ENCODE data around the gene IPCEF1.
"Not testable (repeated sequence)": the region's sequence is repeated elsewhere in the genome, so short reads cannot be mapped to it uniquely, and the experiment has no call there.

Gene IPCEF1

DNA sequence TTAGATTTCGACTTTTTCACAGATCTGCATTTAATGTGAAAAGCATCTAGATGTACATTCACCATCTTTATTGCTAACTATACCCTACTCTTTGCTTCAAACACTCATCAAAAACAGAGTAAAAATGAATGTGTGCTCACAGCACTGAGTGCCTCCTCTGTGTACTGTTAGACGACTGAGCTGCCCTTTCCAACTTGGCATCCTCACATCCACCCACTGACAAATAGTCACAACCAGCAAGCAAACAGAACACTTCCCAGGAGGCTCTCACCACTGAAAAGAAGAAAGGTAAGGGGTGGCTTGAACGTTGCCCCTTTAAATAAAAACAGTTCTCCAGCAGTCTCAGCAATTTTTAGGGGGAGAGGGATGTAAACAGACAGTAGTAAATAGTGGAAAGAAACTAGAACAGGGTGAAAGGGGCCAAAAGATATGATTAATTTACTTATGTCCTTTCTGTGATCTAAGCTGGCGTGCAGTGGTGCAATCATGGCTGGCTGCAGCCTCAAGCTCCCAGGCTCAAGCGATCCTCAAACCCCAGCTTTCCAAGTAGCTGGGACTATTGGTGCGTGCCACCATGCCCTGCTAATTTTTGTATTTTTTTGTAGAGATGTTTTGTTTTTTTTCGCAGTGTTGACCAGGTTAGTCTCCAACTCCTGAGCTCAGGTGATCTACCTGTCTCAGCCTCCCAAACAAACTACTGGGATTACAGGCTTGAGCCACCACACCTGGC is 48.7 kb downstream of the IPCEF1 start:
- TF ChIP-seq, protein P1, sequence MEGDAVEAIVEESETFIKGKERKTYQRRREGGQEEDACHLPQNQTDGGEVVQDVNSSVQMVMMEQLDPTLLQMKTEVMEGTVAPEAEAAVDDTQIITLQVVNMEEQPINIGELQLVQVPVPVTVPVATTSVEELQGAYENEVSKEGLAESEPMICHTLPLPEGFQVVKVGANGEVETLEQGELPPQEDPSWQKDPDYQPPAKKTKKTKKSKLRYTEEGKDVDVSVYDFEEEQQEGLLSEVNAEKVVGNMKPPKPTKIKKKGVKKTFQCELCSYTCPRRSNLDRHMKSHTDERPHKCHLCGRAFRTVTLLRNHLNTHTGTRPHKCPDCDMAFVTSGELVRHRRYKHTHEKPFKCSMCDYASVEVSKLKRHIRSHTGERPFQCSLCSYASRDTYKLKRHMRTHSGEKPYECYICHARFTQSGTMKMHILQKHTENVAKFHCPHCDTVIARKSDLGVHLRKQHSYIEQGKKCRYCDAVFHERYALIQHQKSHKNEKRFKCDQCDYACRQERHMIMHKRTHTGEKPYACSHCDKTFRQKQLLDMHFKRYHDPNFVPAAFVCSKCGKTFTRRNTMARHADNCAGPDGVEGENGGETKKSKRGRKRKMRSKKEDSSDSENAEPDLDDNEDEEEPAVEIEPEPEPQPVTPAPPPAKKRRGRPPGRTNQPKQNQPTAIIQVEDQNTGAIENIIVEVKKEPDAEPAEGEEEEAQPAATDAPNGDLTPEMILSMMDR (conservative IDR thresholded peaks at IDR 0.05; ENCODE audit: low read depth, low read length) = no peak
- no peak for DNase-seq (ENCODE audit: low read depth)
- H3K4me3 ChIP-seq (ENCODE audit: low read depth, low read length) = no peak overlapping the region

DNA sequence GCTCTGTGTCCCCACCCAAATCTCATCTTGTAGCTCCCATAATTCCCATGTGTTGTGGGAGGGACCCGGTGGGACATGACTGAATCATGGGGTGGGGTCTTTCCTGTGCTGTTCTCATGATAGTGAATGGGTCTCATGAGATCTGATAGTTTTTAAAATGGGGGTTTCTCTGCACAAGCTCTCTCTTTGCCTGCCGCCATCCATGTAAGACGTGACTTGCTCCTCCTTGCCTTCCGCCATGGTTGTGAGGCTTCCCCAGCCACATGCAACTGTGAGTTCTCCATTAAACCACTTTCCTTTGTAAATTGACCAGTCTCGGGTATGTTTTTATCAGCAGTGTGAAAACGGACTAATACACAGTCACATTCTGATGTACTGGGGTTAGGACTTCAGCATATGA is 49.5 kb downstream of the IPCEF1 start:
- DNase-seq (ENCODE audit: low read depth) = not testable (repeated sequence)

DNA sequence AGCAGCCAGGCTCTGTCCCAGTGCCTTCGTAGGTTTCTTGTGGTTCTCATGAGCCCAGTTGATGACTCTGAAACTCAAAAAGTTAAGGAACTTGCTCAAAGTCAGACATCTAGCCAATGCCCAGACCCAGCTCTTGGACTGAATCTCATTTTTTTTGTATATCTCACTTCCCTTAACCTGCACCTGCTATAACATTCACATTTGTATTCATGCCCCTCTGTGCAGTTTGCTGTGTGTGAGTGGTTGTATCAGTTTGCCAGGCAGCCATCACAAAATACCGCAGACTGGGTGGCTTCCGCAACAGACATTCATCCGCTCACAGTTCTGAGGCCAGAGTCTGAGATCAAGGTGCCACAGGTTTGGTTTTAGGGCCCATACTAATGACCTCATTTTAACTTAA is 49.9 kb downstream of the IPCEF1 start:
- no peak for DNase-seq (ENCODE audit: low read depth)
- TF ChIP-seq, protein P1 (conservative IDR thresholded peaks at IDR 0.05; ENCODE audit: low read depth, low read length) = no peak

More for the DNA sequence above, 49.5 kb downstream of the IPCEF1 start:
- H3K4me3 ChIP-seq (ENCODE audit: low read depth, low read length) = not testable (repeated sequence)

DNA sequence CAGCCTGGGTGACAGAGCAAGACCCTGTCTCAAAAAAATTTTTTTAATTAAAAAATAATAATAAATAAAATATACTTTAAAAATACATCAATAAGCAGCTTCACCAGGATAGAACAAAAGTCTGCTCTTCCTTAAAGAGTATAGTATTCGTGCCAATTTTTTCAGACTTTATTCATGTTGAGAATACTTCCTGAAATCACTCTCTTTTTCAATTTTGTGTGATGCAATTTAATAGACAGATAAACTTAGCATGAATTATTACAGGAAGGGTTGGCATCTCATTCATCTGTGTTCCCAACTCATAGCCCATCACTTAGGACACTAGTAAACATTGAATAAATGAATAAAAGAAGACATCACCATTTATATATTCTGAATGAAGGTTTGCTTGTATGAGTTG is 52.4 kb downstream of the IPCEF1 start:
- no peak overlapping the region for H3K4me3 ChIP-seq (ENCODE audit: low read depth, low read length)
- no peak for DNase-seq (ENCODE audit: low read depth)
- TF ChIP-seq, protein P1 (conservative IDR thresholded peaks at IDR 0.05; ENCODE audit: low read depth, low read length) = no peak

More for the DNA sequence above, 49.9 kb downstream of the IPCEF1 start:
- H3K4me3 ChIP-seq (ENCODE audit: low read depth, low read length) = no peak overlapping the region

DNA sequence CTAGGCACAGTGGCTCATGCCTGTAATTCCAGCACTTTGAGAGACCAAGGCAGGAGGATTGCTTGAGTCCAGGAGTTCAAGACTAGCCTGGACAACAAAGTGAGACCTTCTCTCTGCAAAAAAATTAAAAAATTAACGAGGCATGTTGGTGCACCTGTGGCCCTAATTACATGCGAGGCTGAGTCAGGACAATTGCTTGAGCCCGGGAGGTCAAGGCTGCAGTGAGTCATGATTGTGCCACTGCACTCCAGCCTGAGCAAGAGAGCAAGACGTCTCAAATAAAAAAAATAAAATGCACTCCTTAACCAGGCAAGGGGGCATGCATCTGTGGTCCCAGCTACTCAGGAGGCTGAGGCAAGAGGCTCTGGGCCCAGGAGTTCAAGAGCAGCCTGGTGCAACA is 53.0 kb downstream of the IPCEF1 start:
- not testable (repeated sequence) for H3K4me3 ChIP-seq (ENCODE audit: low read depth, low read length)
- DNase-seq (ENCODE audit: low read depth) = peak; percentile 25

DNA sequence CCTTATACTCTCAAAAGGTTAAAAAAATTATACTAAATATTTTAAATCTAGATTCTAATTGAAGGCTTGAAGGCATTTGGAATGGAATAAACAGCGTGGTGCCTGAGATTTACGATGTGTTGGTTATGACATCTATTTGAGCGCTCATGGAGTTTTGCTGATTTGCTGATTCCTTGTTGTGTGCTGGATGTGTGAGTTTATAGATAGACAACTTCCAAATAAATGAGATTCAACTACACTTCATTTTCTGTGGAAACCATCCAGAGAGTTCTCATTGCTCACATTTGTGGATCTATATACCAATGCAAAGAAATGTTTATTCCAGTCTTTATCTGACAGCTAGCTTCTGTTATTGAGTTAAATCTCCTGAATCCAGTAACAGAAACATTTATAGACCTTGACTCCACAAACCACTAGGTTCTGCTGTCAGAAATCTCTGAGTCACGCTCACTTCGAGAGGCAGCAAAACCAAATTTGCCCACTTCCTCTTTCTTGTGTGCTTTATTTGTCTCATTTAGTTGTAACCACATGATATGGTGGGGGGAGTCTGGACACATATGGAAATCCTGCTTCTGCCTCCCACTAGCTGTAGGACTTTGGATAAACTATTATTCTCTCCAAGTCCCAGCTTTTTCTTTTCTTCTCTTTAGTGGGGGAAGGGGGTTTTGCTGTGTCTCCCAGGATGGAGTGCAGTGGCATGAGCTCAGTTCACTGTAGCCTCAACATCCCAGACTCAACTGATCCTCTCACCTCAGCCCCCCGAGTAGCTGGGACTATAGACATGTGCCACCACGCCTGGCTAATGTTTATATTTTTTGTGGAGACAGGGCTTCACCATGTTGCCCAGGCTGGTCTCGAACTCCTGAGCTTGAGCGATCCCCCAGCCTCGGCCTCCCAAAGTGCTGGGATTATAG is 54.5 kb downstream of the IPCEF1 start:
- peak; percentile 83 for DNase-seq (ENCODE audit: low read depth)
- TF ChIP-seq, protein P1 (conservative IDR thresholded peaks at IDR 0.05; ENCODE audit: low read depth, low read length) = no peak
- H3K4me3 ChIP-seq (ENCODE audit: low read depth, low read length) = no peak overlapping the region

DNA sequence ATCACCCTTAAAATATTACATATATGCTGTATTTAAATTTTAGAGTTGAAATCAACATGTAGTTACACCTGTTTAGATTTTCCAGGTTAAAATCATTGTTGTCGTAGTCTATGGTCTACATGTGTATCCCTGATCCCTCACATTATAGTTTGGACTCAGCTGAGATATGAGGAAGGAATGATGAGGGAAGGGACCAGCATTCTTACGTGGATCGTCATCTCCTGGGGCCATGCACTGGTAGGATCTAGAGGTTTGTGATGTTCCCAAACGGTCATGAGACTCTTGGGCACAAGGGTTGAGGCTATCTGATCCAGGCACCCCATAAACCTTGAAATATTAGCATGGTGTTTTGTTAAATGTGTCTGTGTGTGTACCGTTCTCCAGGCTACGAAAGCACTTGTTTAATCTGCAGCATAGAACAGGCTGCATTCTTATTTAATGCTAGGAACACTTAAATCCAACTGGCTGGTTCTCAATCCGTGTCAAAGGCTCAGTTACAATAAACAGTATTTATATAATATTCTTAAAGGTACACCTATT is 55.4 kb downstream of the IPCEF1 start:
- no peak overlapping the region for H3K4me3 ChIP-seq (ENCODE audit: low read depth, low read length)
- TF ChIP-seq, protein P1 (conservative IDR thresholded peaks at IDR 0.05; ENCODE audit: low read depth, low read length) = no peak
- DNase-seq (ENCODE audit: low read depth) = no peak
